ENCODE measurements around the gene KIAA1671. TPM values are rescaled to one million over a fixed set of nuclear protein-coding genes. Genes with fewer than 3 reads are reported as not detected.

The KIAA1671 gene
- total RNA-seq, 2 experiments from 2014 or later = 6.5 to 6.8 TPM

DNA sequence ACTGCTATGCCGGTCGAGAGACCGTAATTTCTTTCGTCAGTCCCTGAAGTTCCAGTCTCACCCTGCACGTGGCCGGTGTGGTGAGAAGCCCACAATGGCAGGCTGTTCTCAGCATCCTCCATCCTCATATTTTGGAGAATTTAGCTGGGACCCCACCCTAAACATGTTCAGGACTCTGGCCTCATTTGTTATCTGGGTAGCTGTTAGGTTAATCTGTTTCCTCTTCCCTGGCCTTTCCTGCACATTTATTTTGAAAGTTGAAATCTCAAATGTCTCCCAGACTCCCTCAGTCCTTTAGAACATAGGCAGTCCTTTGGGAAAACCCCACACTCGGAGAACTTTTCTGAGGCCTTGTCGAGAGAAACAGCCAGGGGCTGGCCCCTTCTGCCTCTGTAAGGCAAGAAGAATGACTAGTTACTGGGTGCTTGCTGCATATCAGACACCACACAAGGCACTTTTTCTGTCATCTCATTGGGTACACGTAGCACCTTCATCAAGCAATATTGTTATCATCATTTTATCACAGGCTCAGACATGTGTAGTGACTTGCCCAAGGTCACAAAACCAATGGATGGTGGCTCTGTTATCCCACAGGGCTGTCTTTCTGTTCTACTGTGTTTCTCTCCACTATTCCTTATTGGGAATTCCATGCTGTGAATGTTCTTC lies 137.8 kb downstream of the KIAA1671 start:
- intact Hi-C loops (cut with micrococcal nuclease) = no loop called here
- Mint-ChIP-seq H3K27me3 (no peaks in the 10 kb centered on the region), H3K4me3 (no peak overlapping the region), H3K4me1 (ENCODE audit: low read depth) (peaks cover 23% of the 10 kb centered on the region), H3K9me3 (no peaks in the 10 kb centered on the region), H3K36me3 (ENCODE audit: low read depth) (no peaks in the 10 kb centered on the region), H3K27ac (no peak overlapping the region)
- TF ChIP-seq, protein P1, sequence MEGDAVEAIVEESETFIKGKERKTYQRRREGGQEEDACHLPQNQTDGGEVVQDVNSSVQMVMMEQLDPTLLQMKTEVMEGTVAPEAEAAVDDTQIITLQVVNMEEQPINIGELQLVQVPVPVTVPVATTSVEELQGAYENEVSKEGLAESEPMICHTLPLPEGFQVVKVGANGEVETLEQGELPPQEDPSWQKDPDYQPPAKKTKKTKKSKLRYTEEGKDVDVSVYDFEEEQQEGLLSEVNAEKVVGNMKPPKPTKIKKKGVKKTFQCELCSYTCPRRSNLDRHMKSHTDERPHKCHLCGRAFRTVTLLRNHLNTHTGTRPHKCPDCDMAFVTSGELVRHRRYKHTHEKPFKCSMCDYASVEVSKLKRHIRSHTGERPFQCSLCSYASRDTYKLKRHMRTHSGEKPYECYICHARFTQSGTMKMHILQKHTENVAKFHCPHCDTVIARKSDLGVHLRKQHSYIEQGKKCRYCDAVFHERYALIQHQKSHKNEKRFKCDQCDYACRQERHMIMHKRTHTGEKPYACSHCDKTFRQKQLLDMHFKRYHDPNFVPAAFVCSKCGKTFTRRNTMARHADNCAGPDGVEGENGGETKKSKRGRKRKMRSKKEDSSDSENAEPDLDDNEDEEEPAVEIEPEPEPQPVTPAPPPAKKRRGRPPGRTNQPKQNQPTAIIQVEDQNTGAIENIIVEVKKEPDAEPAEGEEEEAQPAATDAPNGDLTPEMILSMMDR (IDR thresholded peaks at IDR 0.05) = no peak
- ChIA-PET CTCF (interaction anchor here (1.6 kb wide), 1 partner anchor 20 kb away, joined by 6 read pairs; no protein-coding TSS in a partner anchor), POLR2A (no interaction called here)
- ATAC-seq (no peak), DNase-seq (no peak)

DNA sequence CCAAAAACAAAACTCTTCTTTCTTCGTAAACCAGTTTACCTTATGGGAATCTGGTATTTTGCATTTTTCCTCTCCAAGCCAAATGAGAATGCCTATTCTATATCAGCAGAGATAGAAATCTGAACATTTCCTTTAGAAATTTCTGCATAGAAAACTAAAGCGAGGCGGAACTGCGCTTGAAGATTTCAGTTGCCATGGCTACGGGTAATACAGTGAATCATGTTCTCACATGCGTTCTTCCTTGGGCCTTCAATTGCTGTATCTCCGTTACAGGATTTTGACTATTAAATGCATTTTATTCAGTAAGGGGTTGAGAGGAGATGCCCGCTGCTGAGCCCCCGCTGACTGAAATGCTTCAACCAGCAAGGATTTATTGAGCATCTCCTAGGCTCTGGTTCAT lies 138.9 kb downstream of the KIAA1671 start:
- Mint-ChIP-seq H3K36me3 (ENCODE audit: low read depth) (no peaks in the 10 kb centered on the region), H3K4me3 (no peak overlapping the region), H3K4me1 (ENCODE audit: low read depth) (peaks cover 12% of the 10 kb centered on the region), H3K9me3 (no peaks in the 10 kb centered on the region), H3K27ac (no peak overlapping the region), H3K27me3 (no peaks in the 10 kb centered on the region)
- DNase-seq = no peak
- ATAC-seq = no peak
- ChIA-PET POLR2A (no interaction called here), CTCF (no interaction called here)
- TF ChIP-seq, protein P1 (IDR thresholded peaks at IDR 0.05) = no peak
- intact Hi-C loops (cut with micrococcal nuclease) = no loop called here

DNA sequence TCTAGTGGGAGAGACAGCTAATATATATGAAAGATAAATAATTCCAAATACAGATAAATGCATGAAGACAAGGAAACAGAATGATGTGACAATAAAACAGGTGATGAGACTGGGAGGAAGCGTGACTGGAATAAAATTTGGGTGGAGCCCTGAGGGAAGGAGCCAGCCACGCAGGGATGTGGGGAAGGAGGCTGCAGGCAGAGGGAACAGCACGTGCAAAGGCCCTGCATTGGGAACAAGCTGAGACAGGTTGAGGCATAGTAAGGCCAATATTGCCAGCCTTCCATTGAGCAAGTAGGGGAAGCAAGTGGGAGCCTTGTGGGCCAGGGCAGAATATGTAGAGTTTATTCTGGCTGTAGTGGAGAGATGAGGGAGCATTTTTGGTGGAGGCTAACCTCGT lies 139.6 kb downstream of the KIAA1671 start:
- CTCF ChIA-PET = no interaction called here
- Mint-ChIP-seq H3K27ac (no peak overlapping the region), H3K4me1 (ENCODE audit: low read depth) (peaks cover 5% of the 10 kb centered on the region), H3K36me3 (ENCODE audit: low read depth) (no peaks in the 10 kb centered on the region), H3K4me3 (no peak overlapping the region), H3K27me3 (no peaks in the 10 kb centered on the region), H3K9me3 (no peaks in the 10 kb centered on the region)
- ATAC-seq = no peak
- DNase-seq = no peak
- intact Hi-C loops (cut with micrococcal nuclease) = no loop called here
- POLR2A ChIA-PET = no interaction called here
- TF ChIP-seq, protein P1 (IDR thresholded peaks at IDR 0.05) = no peak

DNA sequence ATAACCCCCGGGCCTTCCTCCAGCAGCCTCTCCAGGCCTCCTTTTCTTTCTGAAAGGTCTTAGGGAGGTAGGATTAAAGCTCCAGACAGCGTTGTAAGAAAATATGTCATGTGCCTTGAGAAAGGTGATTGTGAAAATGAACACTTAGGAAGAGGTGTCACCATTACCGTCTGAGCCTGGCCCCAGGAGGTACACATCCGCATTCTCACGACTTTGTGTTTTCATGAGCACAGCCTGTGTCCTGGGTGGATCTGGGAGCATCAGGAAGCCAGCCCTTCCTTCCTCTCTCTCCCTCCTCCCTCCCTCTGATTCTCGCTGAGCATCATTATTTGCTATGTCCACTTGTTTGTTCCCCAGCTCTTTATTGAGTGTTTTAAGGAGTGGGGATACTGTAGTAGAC lies 142.1 kb downstream of the KIAA1671 start:
- no peak for ATAC-seq
- TF ChIP-seq, protein P1 (IDR thresholded peaks at IDR 0.05) = no peak
- DNase-seq = no peak
- Mint-ChIP-seq H3K27me3 (no peaks in the 10 kb centered on the region), H3K27ac (no peak overlapping the region), H3K4me3 (no peak overlapping the region), H3K9me3 (no peaks in the 10 kb centered on the region), H3K36me3 (ENCODE audit: low read depth) (no peaks in the 10 kb centered on the region), H3K4me1 (ENCODE audit: low read depth) (no peaks in the 10 kb centered on the region)
- CTCF ChIA-PET = no interaction called here
- POLR2A ChIA-PET = no interaction called here
- intact Hi-C loops (cut with micrococcal nuclease) = no loop called here

DNA sequence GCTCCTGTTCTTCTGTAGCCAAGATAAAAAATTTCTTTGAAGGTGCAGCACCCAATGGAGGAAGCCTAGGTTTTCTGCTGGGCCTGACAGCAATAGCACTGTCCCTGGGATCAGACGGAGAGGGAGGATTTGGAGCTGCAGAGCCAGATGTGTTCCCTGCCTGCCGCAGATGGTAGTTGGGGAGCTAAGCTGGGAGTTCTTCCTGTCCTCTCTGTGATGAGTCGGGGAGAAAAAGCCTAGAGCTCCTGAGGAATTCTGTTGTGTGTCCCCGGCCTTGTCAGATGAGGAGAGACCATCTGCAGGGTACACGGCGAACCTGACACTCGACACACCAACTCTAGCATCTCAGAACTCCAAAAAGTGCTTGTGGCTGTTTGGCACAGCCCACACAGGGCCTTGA lies 143.4 kb downstream of the KIAA1671 start:
- Mint-ChIP-seq H3K9me3 (no peaks in the 10 kb centered on the region), H3K36me3 (ENCODE audit: low read depth) (no peaks in the 10 kb centered on the region), H3K27me3 (no peaks in the 10 kb centered on the region), H3K27ac (no peak overlapping the region), H3K4me3 (no peak overlapping the region), H3K4me1 (ENCODE audit: low read depth) (no peaks in the 10 kb centered on the region)
- intact Hi-C loops (cut with micrococcal nuclease) = no loop called here
- ATAC-seq = no peak
- DNase-seq = no peak
- ChIA-PET POLR2A (interaction anchor here (1.3 kb wide), 1 partner anchor 10 kb away, joined by 3 read pairs; no protein-coding TSS in a partner anchor), CTCF (interaction anchor here (1.0 kb wide), 1 partner anchor 16 kb away, joined by 4 read pairs; no protein-coding TSS in a partner anchor)
- TF ChIP-seq, protein P1 (IDR thresholded peaks at IDR 0.05) = no peak
